H1 (cell line): ENCODE measurements around the gene GABBR1. TPM values are rescaled to one million over a fixed set of nuclear protein-coding genes. Genes with fewer than 3 reads are reported as not detected.

ENCODE experiments used
- NANOG ChIP-seq: IDR thresholded peaks from 2 replicates; pipeline ENCODE4 v1.6.1; 2011; ENCODE audit warnings: low read length, low read depth, mild to moderate bottlenecking, inconsistent platforms; ENCODE audit not compliant: insufficient read depth, poor library complexity, severe bottlenecking
- SP1 ChIP-seq: IDR thresholded peaks from 2 replicates; pipeline ENCODE4 v1.6.1; 2011; ENCODE audit warnings: low read depth, low read length
- SP4 ChIP-seq: IDR thresholded peaks from 2 replicates; pipeline ENCODE4 v1.6.1; 2012; ENCODE audit warnings: low read length, inconsistent platforms
- TEAD4 ChIP-seq: IDR thresholded peaks from 2 replicates; pipeline ENCODE4 v1.6.1; 2012; ENCODE audit warnings: low read depth, low read length, inconsistent platforms, mixed read lengths
- polyA plus RNA-seq, 7 experiments: library from polyadenylated mRNA; depleted of rRNA in 3 of 7; stranded (reverse) in 5 of 7; unstranded in 2 of 7; fragments of >200 nt in 5 of 7; fragments of 200-250 nt in 2 of 7; gene quantifications; 1 replicate in 5 of 7; 2 replicates in 1 of 7; 4 replicates in 1 of 7; pipeline versions ENCODE4 v1.2.1 to v1.2.3, GENCODE V29; 2011 to 2013; ENCODE audit warnings: missing spikeins in 2 of 7, mixed read lengths in 2 of 7
- total RNA-seq: library from RNA; stranded (reverse); fragmentation: NEBNext Ultra II Directional; extraction: Animal tissue kit (Norgen Biotek cat#: 25700); gene quantifications from 2 replicates; pipeline ENCODE4 v1.2.1, GENCODE V29; 2021

The GABBR1 gene
- total and polyA plus RNA-seq, 2 of the 8 experiments (the other 6 are each of a cell fraction or from before 2014, with no cell fraction given): 75.9 to 78.3 TPM

GRCh38 chr6:29603930-29604329 is 29.1 kb downstream of the GABBR1 start (continued):
- no peak for TF ChIP-seq SP1
- TF ChIP-seq TEAD4: no peak
- no peak for TF ChIP-seq SP4
- TF ChIP-seq NANOG: no peak
- TF ChIP-seq, all 59 proteins: peak for 0
